Subcutaneous adipose tissue (tissue), 4 donors: ENCODE measurements around the gene NDEL1. TPM values are rescaled to one million over a fixed set of nuclear protein-coding genes. Genes with fewer than 3 reads are reported as not detected.

Source experiments
- CTCF ChIP-seq: fragments of 450-650 bp; IDR thresholded peaks from one replicate; pipeline ENCODE4 v1.5.1; 2016; ENCODE audit warnings: low read depth, mild to moderate bottlenecking, control low read depth, antibody characterized with exemption, moderate library complexity
- total RNA-seq, 4 donors: library from RNA; depleted of rRNA; stranded (reverse); fragments of >200 nt; gene quantifications; one replicate each; pipeline ENCODE4 v1.1.0, GENCODE V29; 2016

NDEL1 gene
- total RNA-seq, 4 donors from 2014 or later = 58.3 to 80.4 (median 67.3) TPM

GRCh38 chr17:8477171-8477570 is 41.5 kb downstream of the NDEL1 start:
- no peak for TF ChIP-seq CTCF

GRCh38 chr17:8477715-8478441 is 42.2 kb downstream of the NDEL1 start:
- TF ChIP-seq CTCF = no peak

GRCh38 chr17:8479431-8479947 is 43.8 kb downstream of the NDEL1 start:
- TF ChIP-seq CTCF = no peak

DNA sequence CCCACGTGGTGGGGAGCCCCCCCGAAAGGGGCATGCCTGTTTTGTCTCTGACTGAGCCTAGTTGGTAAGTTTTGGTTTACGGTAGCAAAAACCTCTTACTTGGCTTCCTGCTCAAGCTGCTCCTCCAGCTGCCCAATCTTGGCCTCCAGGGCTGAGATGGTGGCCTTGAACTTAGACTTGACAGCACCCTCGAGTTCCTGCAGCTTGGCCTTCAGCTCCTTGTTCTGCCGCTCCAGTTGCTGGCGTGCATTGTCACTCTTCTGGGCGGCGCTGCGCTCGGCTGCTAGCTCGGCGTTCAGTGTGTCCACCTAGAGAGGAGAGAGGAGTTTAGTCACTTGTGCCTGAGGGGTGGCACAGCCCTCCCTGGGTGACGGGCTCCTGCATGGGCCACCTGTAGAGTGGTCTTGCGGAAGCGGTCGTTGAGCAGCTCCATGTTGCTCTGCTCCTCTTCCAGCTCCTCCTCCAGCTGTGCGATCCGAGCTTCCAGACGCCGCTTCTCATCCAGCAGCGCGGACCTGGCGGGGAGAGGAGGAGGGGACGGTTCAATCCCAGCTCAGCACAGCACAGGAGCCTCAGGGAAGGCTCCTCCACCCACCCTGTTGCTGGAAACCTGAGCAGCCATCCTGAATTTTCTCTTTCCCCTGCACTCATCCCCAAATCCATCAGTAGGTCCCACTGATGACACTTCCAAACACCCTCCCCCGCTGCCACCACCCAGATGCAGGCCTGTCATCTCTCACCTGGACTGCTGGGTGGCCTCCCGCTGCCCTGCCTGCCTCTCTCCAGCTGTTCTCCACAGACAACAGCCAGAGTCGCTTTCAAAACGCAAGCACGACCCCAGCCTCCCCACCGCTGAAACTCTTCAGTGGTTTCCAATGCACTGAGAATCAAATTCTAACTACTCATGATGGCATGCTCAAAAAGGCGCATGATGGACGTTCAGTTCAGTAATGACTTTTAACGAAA is 44.6 kb downstream of the NDEL1 start:
- no peak for TF ChIP-seq CTCF

DNA sequence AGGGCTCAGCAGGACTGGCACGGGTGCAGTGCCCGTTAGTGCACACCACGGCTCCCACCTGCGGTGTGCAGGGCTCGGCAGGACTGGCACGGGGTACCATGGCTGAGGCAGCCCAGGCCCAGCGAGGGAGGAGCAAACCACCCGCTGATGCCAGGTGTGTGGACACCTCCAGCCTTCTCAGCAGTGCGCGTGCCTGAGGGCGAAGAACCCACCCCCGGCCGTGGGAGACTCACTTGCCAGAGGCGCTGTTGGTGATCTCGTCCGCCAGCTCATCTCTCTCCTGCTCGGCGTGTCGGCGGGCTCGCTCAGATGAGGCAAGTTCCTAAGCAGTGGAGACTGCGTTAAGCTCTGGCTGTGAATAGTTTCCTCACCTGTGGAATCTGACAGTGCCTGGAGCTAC is 45.4 kb downstream of the NDEL1 start:
- no peak for TF ChIP-seq CTCF

- TF ChIP-seq CTCF = no peak
These were observed 46.0 kb downstream of the NDEL1 start for GRCh38 chr17:8481703-8482102.

DNA sequence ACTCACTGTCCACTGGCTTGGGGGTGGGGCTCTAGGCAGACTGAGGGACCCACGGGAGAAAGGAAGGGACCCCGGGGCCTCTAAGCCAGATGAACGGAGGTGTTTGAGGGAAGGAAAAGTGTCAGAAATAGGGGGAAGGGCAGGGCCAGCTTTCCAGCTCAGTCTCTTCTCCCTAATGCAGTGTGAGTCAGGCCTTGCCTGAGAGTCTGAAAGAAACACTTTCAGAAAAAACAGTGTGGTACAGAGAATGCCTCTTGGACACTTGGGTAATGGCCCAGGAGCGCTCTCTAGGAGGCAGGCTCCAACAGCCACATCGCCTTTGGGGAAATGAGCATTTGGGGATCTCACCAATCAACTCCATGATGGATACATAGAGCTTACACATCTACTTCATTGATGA is 46.9 kb downstream of the NDEL1 start:
- no peak for TF ChIP-seq CTCF
